SK-N-DZ (cell line): ENCODE results near the gene COL2A1. TPM values are rescaled to one million over a fixed set of nuclear protein-coding genes. Genes with fewer than 3 reads are reported as not detected.

ENCODE experiments used
- DNase-seq: peaks from one replicate; pipeline ENCODE4 v3.0.0-alpha.2; 2015; ENCODE audit warnings: low spot score
- polyA plus RNA-seq, 2 experiments: library from polyadenylated mRNA; depleted of rRNA; stranded (reverse); fragments of >200 nt; gene quantifications; 2 replicates each; pipeline ENCODE4 v1.2.3, GENCODE V29; 2014

Gene COL2A1
- polyA plus RNA-seq (2014; cell fraction: cytosol; rRNA removed), result 6.6 and 9.9 TPM in 2 replicates
- polyA plus RNA-seq (2014; cell fraction: nucleus; rRNA removed), result 55.9 and 74.4 TPM in 2 replicates

GRCh38 chr12:48004053-48004941, at the start of gene COL2A1:
COL2A1 (minus strand) TSS chr12:48004476; CDS start chr12:48004321, 155 bp downstream.
- no peak for DNase-seq

DNA sequence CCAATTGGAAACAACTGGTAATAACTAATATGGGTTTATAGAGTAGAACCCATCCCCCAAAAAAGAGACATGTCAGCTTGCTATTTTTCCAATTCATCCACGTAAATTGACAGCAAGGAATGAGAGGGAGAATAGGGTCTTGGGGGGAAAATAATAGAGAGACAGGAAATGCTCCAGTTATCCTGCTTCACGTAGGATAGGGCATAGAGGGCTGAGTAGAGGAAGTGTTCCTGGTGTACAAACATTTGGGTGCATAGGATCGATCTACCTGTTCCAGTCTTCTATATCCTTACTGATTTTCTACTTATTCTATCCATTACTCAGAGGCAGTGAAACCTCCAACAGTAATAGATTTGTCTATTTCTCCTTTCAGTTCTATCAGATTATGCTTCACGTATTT, 49.6 kb upstream of the COL2A1 start:
- no peak for DNase-seq

GRCh38 chr12:48053122-48053521, 48.8 kb upstream of the COL2A1 start:
- no peak for DNase-seq

GRCh38 chr12:48051681-48052080, 47.4 kb upstream of the COL2A1 start:
- DNase-seq, result no peak

DNA sequence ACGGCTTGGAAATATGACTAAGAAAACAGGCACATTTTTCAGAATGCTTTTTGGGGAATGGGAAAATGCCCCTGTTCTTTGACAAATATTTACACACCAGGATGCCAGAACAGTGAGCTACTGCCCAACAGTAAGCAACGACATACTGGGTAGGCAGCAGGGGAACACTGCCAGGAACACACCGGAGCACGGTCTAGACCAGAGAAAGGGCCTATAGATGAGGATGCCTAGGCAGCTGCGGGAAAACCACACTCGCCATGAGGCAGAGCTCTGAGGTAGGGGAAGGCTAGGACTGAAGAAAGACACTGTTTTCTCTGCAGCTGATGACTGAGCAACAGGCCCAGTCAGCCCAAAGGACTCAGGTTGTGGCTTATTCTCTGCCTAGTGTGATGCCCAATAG, 45.9 kb upstream of the COL2A1 start:
- DNase-seq, result no peak

DNA sequence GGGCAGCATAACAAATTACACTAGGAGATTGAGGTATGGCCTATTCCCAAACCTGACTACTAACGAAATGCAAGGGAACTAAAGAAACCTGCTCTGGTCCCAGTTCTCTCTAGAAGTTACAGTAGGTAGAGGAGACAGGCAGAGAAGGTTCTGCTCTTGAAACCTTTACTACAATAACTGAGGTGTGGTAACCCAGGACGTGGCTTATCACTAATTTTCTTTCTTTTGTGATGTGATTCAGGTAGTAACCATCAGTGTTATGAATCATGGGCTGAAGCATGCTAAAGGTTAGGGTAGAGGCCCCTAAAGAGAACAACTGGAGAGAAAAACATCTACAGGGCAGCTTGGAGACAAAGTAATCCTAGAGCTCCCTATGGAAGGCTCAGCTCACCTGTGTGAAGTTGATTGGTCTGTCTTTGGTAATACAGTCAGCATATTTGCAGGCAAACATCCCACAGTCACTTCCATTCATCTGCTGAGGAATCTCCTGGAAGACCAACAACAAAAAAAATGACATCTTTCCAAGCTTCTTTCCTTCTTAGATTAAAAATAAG, 41.8 kb upstream of the COL2A1 start:
- DNase-seq, result no peak

DNA sequence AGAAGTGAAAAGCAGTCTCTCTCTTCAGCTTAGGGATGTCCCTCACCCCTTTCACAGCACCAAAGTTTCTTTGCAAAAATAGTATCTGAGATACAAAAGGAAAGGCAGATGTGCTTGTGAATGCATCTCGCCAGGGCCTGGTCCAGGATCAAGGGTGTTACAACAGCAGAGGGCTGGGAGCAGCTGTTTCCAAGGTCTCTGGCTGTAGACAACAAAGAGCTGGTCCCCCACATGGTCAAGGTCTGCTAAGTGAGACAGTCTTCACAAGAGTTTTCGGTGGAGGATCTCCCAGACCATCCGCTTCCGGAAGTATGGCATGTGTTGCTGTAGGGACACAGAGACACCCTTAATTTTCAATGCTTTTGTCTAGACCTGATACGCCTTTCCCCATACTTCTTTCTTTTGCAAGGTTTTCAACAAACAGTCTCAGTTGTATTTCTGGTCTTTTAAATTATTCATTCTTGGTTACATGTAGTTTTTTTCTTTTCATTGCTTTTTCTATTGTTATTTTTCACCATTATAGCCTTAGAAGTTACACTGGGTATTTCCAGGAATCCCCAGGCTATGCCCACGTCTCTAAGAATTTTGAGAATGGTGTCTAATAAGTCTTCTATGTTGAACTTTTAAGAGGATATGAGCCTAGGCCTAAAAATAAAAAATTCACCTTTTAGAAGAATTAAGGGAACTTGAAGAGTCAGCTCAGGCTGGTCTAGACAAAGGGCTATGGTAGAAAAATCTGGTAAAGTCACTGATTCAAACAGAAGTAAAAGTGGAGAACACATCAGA, 41.0 kb upstream of the COL2A1 start:
- no peak for DNase-seq

- no peak for DNase-seq
Measured at GRCh38 chr12:48044396-48044795, 40.1 kb upstream of the COL2A1 start.

DNA sequence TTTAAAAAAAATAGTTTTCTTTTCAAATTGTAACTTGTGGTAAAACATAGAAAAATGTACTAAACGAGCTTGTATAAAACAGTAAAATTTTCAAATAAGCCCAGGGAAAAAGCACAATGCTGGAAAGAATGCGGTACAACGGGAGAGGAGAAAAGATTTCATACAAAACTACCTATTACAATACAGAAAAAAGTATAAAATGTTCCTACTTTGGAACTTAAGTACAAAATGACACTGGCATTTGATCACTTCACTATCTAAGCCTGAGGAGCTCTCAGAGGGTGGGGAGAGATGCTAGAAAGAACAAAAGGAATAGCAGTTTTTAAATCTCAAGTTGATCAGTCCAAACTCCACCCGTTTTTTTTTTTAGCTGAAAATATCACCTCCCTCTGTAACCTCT, 39.5 kb upstream of the COL2A1 start:
- no peak for DNase-seq

GRCh38 chr12:48041591-48042423, 37.5 kb upstream of the COL2A1 start:
- no peak for DNase-seq

DNA sequence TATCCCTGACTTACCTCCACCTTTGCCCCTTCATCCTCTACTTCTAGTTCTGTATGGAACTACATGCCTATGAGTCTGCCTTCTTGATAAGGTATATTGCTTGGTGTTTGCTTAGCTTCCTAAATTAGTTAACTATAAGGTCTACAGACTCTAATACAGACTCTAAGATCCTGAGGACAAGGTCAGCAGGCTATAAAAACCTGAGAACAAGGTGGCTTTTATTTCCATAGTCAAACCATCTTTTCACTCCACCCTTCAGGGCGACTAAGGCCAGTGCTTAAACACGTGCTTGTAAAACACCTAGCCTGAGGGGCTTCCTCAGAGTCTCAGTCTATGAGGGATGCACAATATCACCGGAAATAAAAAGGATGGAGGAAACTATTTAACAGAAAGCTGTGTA, 36.1 kb upstream of the COL2A1 start:
- no peak for DNase-seq

GRCh38 chr12:48039151-48039550, 34.9 kb upstream of the COL2A1 start:
- no peak for DNase-seq

DNA sequence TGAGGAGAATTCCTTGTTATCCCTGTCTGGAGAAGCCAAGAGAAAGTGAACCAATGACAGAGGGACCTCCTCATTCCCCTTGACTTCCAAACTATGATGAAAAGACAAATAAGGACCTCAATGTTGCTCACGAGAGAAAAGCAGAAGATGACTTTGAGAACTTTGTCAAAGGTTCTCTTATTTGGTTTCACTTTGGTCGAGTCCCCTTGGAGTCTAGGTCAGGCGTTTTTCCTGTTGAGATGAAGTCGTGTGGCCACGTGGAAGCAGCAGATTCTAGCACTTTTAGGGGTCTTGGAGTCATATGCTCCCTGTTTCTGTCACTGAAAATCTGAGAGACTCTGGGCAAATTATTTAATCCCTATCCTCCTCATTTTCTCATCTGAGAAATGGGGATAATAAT, 33.8 kb upstream of the COL2A1 start:
- no peak for DNase-seq

DNA sequence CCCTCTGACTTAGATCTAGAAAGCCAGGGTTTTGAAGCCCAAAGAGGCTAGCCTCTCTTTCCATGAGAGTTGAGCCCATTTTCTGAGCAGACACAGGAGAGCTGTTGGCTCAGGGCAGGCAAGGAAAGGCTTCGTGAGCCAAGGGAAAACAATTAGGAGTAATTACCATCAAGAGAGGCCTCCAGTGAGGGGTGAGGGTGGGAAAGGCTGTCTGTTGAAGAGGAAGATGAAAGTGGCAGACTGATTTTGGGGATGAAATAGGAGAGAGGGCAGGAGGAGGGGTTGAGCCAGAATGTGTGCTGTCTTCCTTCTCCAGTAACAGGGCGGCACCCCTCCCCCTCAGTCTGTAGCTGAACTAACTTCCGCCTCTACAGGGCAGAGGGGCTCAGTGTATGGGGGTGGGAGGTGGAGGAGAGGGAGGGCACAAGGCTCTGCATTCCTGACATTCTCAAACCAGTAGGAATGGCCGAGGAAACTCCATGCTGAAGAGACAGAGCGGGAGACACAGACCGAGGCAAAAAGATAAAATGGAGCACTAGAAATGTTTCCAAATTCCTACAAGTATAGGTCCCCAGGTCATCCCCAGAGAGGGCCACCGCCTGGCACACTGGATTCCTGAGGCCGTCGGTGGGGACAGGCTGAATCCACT, 33.1 kb upstream of the COL2A1 start:
- no peak for DNase-seq

DNA sequence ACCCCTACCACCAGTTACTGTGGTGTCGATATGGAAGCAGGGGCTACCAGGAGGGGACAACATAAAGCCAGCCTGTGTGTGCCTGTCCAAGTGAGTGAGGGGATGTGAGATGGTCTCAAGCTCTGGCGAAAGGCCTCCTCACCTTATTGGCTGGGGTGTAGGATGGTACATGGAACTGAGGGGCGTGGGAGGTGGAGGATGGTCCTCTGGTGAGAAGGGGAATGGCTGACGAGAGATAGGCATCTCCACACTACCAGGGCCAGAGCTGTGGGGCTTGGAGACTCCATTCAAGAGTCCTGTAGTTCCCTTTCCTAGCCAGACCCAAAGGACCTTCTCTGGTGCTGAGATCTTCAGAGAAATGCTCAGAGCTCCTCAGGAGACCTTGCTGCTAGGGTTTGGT, 32.5 kb upstream of the COL2A1 start:
- no peak for DNase-seq

GRCh38 chr12:48034835-48035805, 30.8 kb upstream of the COL2A1 start:
- DNase-seq, result no peak

- DNase-seq, result no peak
Measured at GRCh38 chr12:48033451-48033850, 29.2 kb upstream of the COL2A1 start.

GRCh38 chr12:48032597-48032996, 28.3 kb upstream of the COL2A1 start:
- DNase-seq, result no peak

DNA sequence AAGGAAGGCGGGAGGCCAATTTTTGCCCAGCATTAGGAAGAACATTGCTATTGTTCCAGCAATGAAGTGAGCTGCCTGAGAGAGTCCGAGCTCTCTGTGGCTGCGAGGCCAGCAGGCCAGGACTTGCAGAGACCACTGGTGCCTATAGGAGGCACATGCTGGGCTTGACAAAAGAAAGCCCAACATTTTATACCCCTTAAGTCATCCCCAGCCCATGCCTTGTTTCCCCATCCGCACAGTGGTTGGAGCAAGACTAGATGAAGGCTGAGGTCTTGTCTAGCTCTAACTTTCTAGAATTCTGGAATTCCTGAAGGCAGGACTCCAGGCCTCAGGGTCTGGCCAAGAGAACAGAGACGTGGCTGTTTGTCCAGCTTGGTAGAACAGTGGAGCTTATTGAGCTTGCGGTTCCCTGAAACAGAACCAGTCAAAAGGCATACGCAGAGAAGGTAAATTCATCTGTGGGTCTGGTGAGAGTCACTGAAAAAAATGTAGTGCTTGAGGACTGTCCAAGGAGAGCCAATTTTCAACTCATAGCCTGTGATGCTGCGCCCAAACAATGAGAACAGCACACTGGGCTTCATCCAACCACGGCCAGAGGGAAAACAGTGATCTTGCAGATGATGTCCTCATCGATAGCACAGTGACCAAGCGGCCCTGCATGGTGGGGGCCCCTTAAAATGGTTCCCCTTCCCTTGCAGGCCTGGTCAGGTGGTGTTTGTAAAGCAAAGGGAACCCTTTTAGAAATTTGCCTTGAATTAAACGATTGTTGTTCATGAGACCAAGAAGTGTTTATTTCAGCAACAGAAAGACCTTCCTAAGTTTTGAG, 27.1 kb upstream of the COL2A1 start:
- no peak for DNase-seq
